MG63 (cell line): ENCODE results near the gene HSD3B1. TPM values are rescaled to one million over a fixed set of nuclear protein-coding genes. Genes with fewer than 3 reads are reported as not detected.

Source experiments
- total RNA-seq: library from RNA; depleted of rRNA; stranded (reverse); fragments of >200 nt; shearing (Covaris generic); gene quantifications from 2 replicates; pipeline ENCODE4 v1.2.3, GENCODE V29; 2014; ENCODE audit warnings: low replicate concordance; rRNA removed

HSD3B1 gene
- total RNA-seq, 1 experiment from 2014 or later, result not detected

Other genes starting within 250 kb of the HSD3B1 start
- not detected in 2 replicates for gene HAO2, start 138.4 kb upstream of the HSD3B1 start, total RNA-seq
- gene HSD3B2, start 92.1 kb upstream of the HSD3B1 start, total RNA-seq, result not detected in 2 replicates
- 0.22 and 0.23 TPM in 2 replicates for gene ZNF697, start 141.1 kb downstream of the HSD3B1 start, total RNA-seq
- gene PHGDH, start 204.7 kb downstream of the HSD3B1 start, total RNA-seq, result 240 and 396 TPM in 2 replicates